IPS-NIHi7 (cell line): ENCODE data around the gene NAA25.
"Not testable (repeated sequence)": the region's sequence is repeated elsewhere in the genome, so short reads cannot be mapped to it uniquely, and the experiment has no call there.

ENCODE experiments used
- DNase-seq: peaks from one replicate; pipeline ENCODE4 v3.0.0; 2012; ENCODE audit warnings: mixed read lengths; ENCODE audit errors: extremely low spot score

The NAA25 gene

GRCh38 chr12:112009596-112009995 lies 99.0 kb downstream of the NAA25 start:
- not testable (repeated sequence) for DNase-seq

GRCh38 chr12:112008918-112009317 lies 99.7 kb downstream of the NAA25 start:
- no peak for DNase-seq

- DNase-seq: no peak
Observed at GRCh38 chr12:112007945-112008344, 100.6 kb downstream of the NAA25 start.

GRCh38 chr12:112005419-112006395 lies 102.9 kb downstream of the NAA25 start:
- peak; percentile 79 for DNase-seq

GRCh38 chr12:112004041-112004440 lies 104.5 kb downstream of the NAA25 start:
- no peak for DNase-seq

GRCh38 chr12:112001576-112001975 lies 107.0 kb downstream of the NAA25 start:
- no peak for DNase-seq

GRCh38 chr12:112000820-112001219 lies 107.8 kb downstream of the NAA25 start:
- DNase-seq: no peak

GRCh38 chr12:111999129-111999528 lies 109.5 kb downstream of the NAA25 start:
- DNase-seq: not testable (repeated sequence)

- DNase-seq: no peak
Observed at GRCh38 chr12:111998015-111998414, 110.6 kb downstream of the NAA25 start.

- no peak for DNase-seq
Observed at GRCh38 chr12:111997300-111997699, 111.3 kb downstream of the NAA25 start.

- DNase-seq: no peak
Observed at GRCh38 chr12:111995782-111996480, 112.7 kb downstream of the NAA25 start.

- DNase-seq: not testable (repeated sequence)
Observed at GRCh38 chr12:111994211-111995111, 114.1 kb downstream of the NAA25 start.

GRCh38 chr12:111993292-111994150 lies 115.1 kb downstream of the NAA25 start:
- DNase-seq: no peak

GRCh38 chr12:111992464-111992863 lies 116.1 kb downstream of the NAA25 start:
- no peak for DNase-seq

GRCh38 chr12:111991946-111992345 lies 116.6 kb downstream of the NAA25 start:
- no peak for DNase-seq

GRCh38 chr12:111991535-111991934 lies 117.0 kb downstream of the NAA25 start:
- DNase-seq: no peak

- no peak for DNase-seq
Observed at GRCh38 chr12:111984820-111985219, 123.8 kb downstream of the NAA25 start.

GRCh38 chr12:111981987-111982386 lies 126.6 kb downstream of the NAA25 start:
- DNase-seq: no peak

- no peak for DNase-seq
Observed at GRCh38 chr12:111980598-111980997, 128.0 kb downstream of the NAA25 start.

GRCh38 chr12:111978545-111978944 lies 130.0 kb downstream of the NAA25 start:
- DNase-seq: no peak

GRCh38 chr12:111976860-111977259 lies 131.7 kb downstream of the NAA25 start:
- no peak for DNase-seq
